Gastroesophageal sphincter (tissue), 3 donors: ENCODE data around the gene TANGO6.

Source experiments
- CTCF ChIP-seq, 4 experiments: fragments of 200-600 bp in 2 of 4; fragments of 450-650 bp in 2 of 4; sonication (generic) in 1 of 4; IDR thresholded peaks; one replicate each; pipeline ENCODE4 v1.5.1; 2017 to 2019; ENCODE audit warnings: antibody characterized with exemption in 4 of 4, mild to moderate bottlenecking in 2 of 4, moderate library complexity in 2 of 4
- POLR2AphosphoS5 ChIP-seq: sonication (generic); formaldehyde crosslinking; IDR thresholded peaks from one replicate; pipeline ENCODE4 v1.6.1; 2017; ENCODE audit warnings: antibody characterized with exemption

GRCh38 chr16:69003500-69003899 lies 160.2 kb downstream of the TANGO6 start:
- no peak for TF ChIP-seq CTCF (IDR thresholded peaks at IDR 0.05)
- no peak for TF ChIP-seq POLR2AphosphoS5
